Stimulated activated naive B cell treated with anti-CD40 and anti-IgM and Interleukin-4, amounts not matched to agents 10 μg/mL and 1 μg/mL and 100 μg/mL, for 72 hours (primary cell): ENCODE results near the gene GAGE10.
"Not testable (repeated sequence)": the region's sequence is repeated elsewhere in the genome, so short reads cannot be mapped to it uniquely, and the experiment has no call there.

Experiments
- ATAC-seq, 2 donors: fragments of 150-1000 bp; cut with Tn5 transposase; replicated peaks; 2 replicates each; pipeline ENCODE4 v1.10.0; 2021; ENCODE audit warnings: moderate library complexity in 1 of 2
- DNase-seq: peaks from one replicate; pipeline ENCODE4 v3.0.0; 2021
- H3K27ac Mint-ChIP-seq: one replicate; pipeline ENCODE4 v1.8.0; 2022; ENCODE audit warnings: mild to moderate bottlenecking, mixed read lengths
- H3K27me3 Mint-ChIP-seq, 2 donors: one replicate each; pipeline ENCODE4 v1.8.0; 2022; ENCODE audit warnings: mixed read lengths in 2 of 2
- H3K36me3 Mint-ChIP-seq, 2 donors: one replicate each; pipeline ENCODE4 v1.8.0; 2022; ENCODE audit warnings: mixed read lengths in 2 of 2, mild to moderate bottlenecking in 1 of 2
- H3K4me1 Mint-ChIP-seq, 2 donors: one replicate each; pipeline ENCODE4 v1.8.0; 2022; ENCODE audit warnings: mixed read lengths in 2 of 2, mild to moderate bottlenecking in 1 of 2
- H3K4me3 Mint-ChIP-seq, 2 donors: one replicate each; pipeline ENCODE4 v1.8.0; 2022; ENCODE audit warnings: mild to moderate bottlenecking in 2 of 2, mixed read lengths in 2 of 2, moderate library complexity in 1 of 2
- H3K9me3 Mint-ChIP-seq, 2 donors: one replicate each; pipeline ENCODE4 v1.8.0; 2022; ENCODE audit warnings: mixed read lengths in 2 of 2, mild to moderate bottlenecking in 1 of 2

GAGE10 gene

DNA sequence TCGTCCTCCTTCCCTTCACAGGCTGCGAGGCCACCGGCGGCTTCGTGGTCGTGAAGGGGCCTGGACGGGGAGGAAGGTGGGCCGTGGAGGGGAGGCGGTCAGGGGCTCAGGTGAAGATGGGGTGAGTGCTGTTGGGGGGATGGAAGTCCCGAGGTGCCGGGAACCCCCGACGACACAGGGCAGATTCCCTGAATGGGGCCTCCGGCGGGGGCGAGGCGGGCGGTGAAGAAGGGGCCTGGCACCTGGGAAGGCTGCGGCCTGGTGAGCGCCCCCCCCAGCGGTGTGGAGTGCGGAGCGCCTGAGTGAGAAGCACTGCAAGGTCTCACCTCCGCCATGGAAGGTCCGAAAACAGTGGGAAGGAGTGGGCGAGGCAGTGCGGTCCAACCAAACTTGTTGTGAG is 18.8 kb downstream of the GAGE10 start:
- H3K9me3 Mint-ChIP-seq, H3K27ac Mint-ChIP-seq, DNase-seq, H3K4me1 Mint-ChIP-seq, H3K27me3 Mint-ChIP-seq, H3K4me3 Mint-ChIP-seq, H3K36me3 Mint-ChIP-seq, ATAC-seq: not testable (repeated sequence)

DNA sequence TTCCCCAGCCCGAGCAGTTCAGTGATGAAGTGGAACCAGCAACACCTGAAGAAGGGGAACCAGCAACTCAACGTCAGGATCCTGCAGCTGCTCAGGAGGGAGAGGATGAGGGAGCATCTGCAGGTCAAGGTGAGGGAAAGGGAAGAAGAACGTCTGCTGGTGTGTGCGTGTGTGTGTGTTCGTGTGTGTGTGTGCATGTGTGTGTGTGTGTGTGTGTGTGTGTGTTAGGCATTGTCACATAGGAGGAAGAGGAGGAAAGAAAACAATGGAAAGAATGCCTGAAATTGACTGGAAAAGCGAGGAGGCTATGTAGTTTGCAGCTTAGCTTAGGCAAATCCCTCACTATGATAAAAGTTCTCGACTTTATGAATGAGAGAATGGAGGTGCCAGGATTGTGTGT is 20.3 kb downstream of the GAGE10 start:
- not testable (repeated sequence) for H3K9me3 Mint-ChIP-seq, H3K4me1 Mint-ChIP-seq, H3K4me3 Mint-ChIP-seq, H3K36me3 Mint-ChIP-seq, DNase-seq, H3K27ac Mint-ChIP-seq, ATAC-seq, H3K27me3 Mint-ChIP-seq

DNA sequence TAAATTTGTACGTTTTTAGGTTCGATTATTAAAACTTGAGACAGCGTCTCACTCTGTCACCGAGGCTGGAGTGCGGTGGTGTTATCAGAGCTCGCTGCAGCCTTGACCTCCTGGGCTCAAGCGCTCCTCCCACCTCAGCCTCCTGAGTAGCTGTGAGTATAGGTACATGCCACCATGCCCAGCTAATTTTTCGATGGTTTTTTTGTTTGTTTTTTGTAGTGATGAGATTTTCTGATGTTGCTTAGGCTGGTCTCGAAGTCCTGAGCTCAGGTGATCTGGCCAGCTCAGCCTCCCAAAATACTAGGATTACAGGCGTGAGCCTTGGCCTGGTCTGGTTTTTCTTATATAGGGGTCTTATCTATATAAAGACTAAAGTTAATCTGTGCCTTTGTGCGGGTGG is 27.0 kb downstream of the GAGE10 start:
- DNase-seq, H3K4me1 Mint-ChIP-seq, ATAC-seq, H3K4me3 Mint-ChIP-seq, H3K36me3 Mint-ChIP-seq, H3K27ac Mint-ChIP-seq, H3K9me3 Mint-ChIP-seq, H3K27me3 Mint-ChIP-seq: not testable (repeated sequence)

DNA sequence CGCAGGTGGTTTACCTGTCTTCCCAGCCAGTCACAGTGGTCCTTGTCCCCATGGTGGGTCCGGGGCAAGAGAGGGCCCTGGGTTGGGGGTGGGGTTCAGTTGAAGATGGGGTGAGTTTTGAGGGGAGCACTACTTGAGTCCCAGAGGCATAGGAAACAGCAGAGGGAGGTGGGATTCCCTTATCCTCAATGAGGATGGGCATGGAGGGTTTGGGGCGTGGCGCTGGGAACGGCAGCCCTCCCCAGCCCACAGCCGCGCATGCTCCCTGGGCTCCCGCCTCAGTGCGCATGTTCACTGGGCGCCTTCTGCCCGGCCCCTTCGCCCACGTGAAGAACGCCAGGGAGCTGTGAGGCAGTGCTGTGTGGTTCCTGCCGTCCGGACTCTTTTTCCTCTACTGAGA is 27.8 kb downstream of the GAGE10 start, which contains the start of gene GAGE13:
Gene GAGE13, plus strand, starts transcription at position 301 of the 400 bp plus-strand sequence. CDS start 1,156 bp downstream, outside the sequence.
- ATAC-seq, H3K4me3 Mint-ChIP-seq, H3K9me3 Mint-ChIP-seq, DNase-seq, H3K36me3 Mint-ChIP-seq, H3K27me3 Mint-ChIP-seq, H3K4me1 Mint-ChIP-seq, H3K27ac Mint-ChIP-seq: not testable (repeated sequence)

DNA sequence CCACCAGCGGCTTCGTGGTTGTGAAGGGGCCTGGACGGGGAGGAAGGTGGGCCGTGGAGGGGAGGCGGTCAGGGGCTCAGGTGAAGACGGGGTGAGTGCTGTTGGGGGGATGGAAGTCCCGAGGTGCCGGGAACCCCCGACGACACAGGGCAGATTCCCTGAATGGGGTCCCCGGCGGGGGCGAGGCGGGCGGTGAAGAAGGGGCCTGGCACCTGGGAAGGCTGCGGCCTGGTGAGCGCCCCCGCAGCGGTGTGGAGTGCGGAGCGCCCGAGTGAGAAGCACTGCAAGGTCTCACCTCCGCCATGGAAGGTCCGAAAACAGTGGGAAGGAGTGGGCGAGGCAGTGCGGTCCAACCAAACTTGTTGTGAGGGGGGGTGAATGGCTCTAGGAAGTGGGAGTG is 28.4 kb downstream of the GAGE10 start:
- not testable (repeated sequence) for ATAC-seq, H3K27me3 Mint-ChIP-seq, H3K36me3 Mint-ChIP-seq, H3K27ac Mint-ChIP-seq, H3K4me3 Mint-ChIP-seq, DNase-seq, H3K9me3 Mint-ChIP-seq, H3K4me1 Mint-ChIP-seq

DNA sequence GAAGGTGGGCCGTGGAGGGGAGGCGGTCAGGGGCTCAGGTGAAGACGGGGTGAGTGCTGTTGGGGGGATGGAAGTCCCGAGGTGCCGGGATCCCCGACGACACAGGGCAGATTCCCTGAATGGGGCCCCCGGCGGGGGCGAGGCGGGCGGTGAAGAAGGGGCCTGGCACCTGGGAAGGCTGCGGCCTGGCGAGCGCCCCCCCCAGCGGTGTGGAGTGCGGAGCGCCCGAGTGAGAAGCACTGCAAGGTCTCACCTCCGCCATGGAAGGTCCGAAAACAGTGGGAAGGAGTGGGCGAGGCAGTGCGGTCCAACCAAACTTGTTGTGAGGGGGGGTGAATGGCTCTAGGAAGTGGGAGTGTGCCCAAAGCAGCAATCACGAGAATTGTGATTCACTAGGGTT is 38.0 kb downstream of the GAGE10 start:
- not testable (repeated sequence) for H3K9me3 Mint-ChIP-seq, ATAC-seq, DNase-seq, H3K27ac Mint-ChIP-seq, H3K4me1 Mint-ChIP-seq, H3K27me3 Mint-ChIP-seq, H3K36me3 Mint-ChIP-seq, H3K4me3 Mint-ChIP-seq

DNA sequence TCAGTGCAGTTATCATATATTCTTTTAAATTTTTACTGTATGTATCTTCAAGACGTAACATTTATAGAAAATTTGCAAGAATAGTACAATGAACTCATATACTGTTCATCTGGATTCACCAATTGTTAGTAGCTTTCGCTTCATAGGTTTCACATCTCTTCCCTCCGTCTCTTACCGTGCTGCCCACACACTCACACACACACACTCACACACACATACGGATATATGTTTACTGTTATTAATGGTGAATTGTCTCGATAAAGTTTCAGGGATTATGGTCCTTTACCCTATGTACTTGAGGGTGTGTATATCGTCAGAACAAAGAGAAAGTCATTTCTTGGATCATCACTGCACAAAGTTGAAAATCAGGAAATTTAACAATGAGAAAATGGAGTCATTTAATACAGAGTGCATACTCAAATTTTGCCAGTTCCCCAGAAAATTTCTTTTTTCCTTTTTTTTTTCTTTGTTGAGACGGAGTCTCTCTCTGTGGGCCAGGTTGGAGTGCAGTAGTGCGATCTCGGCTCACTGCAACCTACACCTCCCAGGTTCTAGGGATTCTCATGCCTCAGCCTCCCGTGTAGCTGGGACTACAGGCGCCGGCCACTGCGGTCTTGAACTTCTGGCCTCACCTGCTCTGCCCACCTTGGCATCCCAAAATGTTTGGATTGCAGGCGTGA is 41.2 kb downstream of the GAGE10 start:
- H3K9me3 Mint-ChIP-seq, H3K4me3 Mint-ChIP-seq, ATAC-seq, DNase-seq, H3K27me3 Mint-ChIP-seq, H3K36me3 Mint-ChIP-seq, H3K27ac Mint-ChIP-seq, H3K4me1 Mint-ChIP-seq: not testable (repeated sequence)

DNA sequence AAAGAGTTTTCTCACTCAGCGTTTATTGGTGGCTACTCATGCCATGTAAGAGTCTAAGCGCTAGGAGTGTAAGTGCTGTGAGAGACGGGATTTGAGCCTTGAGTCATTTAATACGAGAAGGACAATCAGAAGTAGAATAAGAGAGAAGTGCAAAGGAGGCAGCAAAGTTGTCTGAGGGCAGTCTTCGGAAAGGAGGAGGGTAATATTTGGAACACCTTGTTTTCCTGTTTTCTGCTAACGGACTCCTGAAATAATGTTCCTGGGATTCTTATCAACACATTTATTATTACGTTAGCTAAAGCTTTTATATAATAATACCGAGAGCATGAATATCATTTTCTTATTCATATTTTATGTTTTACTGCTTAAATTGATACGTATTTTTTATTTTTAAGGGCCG is 42.0 kb downstream of the GAGE10 start:
- not testable (repeated sequence) for H3K36me3 Mint-ChIP-seq, H3K27me3 Mint-ChIP-seq, DNase-seq, H3K4me1 Mint-ChIP-seq, H3K27ac Mint-ChIP-seq, H3K9me3 Mint-ChIP-seq, H3K4me3 Mint-ChIP-seq, ATAC-seq

DNA sequence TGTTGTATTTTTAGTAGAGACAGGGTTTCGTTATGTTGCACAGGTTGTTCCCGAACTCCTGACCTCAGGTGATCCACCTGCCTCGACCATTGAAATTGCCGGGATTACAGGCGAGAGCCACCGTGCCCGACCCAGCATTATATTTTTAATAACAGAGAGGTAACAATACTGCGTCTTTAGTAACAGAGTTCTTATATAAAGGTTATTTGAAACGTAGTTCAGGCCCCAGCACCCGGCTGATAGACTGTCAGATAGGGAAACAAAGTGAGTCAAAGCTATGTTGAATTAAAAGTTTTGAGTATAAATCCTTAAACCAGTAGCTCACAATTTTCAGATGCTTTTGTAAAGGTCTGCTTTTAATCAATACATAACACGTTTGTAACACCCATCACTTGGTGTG is 42.7 kb downstream of the GAGE10 start:
- not testable (repeated sequence) for ATAC-seq, H3K36me3 Mint-ChIP-seq, H3K27ac Mint-ChIP-seq, H3K9me3 Mint-ChIP-seq, H3K27me3 Mint-ChIP-seq, DNase-seq, H3K4me3 Mint-ChIP-seq, H3K4me1 Mint-ChIP-seq
